AG09309 (cell line): ENCODE measurements around the gene GIMAP8.

Experiments
- DNase-seq: peaks from one replicate; pipeline ENCODE4 v3.0.0-alpha.2; 2010; ENCODE audit warnings: low read depth
- H3K4me3 ChIP-seq: 2 replicates; pipeline ENCODE4 v1.5.1; 2011; ENCODE audit warnings: mild to moderate bottlenecking, low read depth, low read length, moderate library complexity; ENCODE audit not compliant: control insufficient read depth
- CTCF ChIP-seq: IDR thresholded peaks from 2 replicates; pipeline ENCODE4 v1.5.1; 2011; ENCODE audit warnings: mild to moderate bottlenecking, low read depth, low read length, inconsistent platforms; ENCODE audit not compliant: insufficient read depth, control insufficient read depth; ENCODE audit errors: missing control alignments

GIMAP8 gene

GRCh38 chr7:150524018-150524417, 73.6 kb downstream of the GIMAP8 start:
- no peak overlapping the region for H3K4me3 ChIP-seq
- TF ChIP-seq CTCF: no peak

More at GRCh38 chr7:150524018-150524417, 73.6 kb downstream of the GIMAP8 start:
- DNase-seq: no peak
